ENCODE results near the gene VPS41.
A peak's percentile ranks its signal among the peaks of the same experiment; 100 is the strongest.
"Not testable (repeated sequence)": the region's sequence is repeated elsewhere in the genome, so short reads cannot be mapped to it uniquely, and the experiment has no call there.

The VPS41 gene

GRCh38 chr7:38908759-38909335 is at the start of gene VPS41:
Gene VPS41, minus strand, starts transcription at chr7:38909191. Its CDS starts 17 bp downstream, at chr7:38909174.
- DNase-seq: peak; percentile 62 to 64

- no peak for DNase-seq
Measured at GRCh38 chr7:38955892-38956291, 46.9 kb upstream of the VPS41 start.

- DNase-seq: no peak
Measured at GRCh38 chr7:38953971-38954370, 45.0 kb upstream of the VPS41 start.

DNA sequence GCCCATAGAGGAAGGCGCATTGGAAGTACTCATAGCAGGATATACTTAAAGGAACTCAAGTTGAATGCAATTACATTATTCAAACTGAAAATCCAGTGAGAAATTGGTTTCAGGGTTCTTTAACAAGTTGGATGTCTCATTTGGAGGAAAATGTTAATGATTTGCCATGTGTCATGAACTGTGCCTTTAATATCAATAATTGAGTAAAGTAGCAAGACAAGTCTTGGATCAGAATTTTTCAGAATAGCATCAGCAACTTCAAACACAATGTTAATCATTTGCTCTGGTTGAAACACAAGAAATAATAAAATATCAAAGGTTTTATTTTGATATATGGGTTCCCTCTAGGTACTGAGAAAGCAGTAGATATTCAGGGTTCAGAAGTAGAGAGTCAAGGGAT is 44.2 kb upstream of the VPS41 start:
- no peak for DNase-seq

- no peak for DNase-seq
Measured at GRCh38 chr7:38951213-38951612, 42.2 kb upstream of the VPS41 start.

DNA sequence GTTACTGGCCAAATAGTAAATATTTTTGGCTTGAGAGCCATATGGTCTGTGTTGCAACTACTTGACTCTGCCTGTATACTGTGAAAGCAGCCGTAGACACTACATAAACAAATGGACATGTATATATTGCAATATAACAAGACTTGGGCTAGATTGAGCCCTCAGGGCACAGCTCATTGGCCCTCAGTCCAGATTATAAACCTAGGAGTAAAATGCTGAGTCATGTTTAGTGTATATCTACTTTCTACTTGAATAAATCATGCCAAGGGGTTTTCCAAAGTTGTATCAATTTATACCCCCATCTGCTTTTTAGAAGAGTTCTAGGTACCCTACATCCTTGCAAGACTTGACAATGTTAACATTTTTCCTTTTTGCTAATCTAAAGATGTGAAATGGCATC is 41.3 kb upstream of the VPS41 start:
- DNase-seq: no peak

DNA sequence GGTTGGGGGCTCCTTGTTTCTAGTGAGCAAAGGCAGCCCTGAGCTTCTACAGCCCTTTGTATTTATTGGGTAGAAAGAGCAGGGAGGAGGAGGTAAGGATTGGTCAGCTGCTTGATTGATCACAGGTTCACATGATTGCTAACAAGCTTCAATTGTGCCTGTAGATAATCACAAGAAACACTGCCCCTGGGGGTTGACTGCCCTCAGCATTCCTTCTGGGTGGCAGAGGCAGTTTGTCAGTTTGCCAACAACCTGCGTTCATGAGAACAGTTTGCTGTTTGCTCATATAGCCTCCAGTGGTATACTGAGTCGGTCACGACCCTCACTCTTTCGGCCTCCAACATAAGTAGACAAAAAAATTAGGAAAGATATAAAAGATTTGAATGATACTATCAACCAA is 38.5 kb upstream of the VPS41 start:
- DNase-seq: not testable (repeated sequence)

DNA sequence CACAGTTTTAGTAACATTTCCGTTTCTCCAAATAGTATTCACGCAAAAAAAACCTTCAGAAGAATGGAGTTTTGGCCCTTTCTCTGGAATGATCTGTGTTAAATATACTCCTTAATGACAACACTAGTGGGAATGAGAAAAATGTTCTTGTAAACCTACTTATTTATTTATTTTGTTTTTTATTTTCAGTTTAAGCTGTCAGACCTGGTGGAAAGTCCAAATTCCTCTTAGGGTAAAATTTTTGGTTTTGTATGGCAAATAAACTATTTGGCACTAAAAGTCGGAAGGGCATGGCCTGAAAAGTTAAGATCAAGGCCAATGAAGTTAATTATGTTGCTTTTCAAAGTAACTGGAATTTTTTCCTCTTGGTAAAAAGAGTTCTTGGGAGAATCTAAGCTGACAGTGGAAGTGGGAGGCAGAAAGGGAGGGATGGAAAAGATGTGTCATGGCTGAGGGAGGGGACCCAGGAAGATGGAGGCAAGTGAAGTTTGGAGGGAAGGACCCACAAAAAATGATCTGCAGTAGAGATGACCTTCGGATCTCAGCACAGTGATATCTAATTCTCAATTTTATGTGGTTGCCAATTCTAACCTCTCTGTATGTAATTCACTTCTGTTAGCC is 33.5 kb upstream of the VPS41 start:
- DNase-seq: no peak

DNA sequence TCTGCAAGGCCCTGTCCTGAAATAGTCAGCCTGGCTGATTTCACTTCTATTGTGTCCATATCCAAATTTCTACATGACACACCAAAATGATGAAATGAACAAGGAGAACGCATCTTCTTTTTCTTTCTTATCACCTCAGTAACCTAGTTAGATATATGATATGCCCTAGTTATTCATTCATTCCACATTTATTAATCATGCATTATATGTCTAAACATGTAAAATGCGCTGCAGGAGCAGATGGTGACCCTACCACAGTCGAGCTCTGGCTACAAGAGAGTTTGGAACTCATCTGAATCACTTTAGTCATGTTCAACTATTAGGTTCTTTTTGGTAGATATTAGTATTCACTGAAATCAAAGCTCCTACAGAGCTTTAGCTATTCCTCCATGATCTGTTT is 31.8 kb upstream of the VPS41 start:
- DNase-seq: no peak

GRCh38 chr7:38938589-38938988 is 29.6 kb upstream of the VPS41 start:
- DNase-seq: no peak

GRCh38 chr7:38938001-38938485 is 29.1 kb upstream of the VPS41 start:
- DNase-seq: no peak

DNA sequence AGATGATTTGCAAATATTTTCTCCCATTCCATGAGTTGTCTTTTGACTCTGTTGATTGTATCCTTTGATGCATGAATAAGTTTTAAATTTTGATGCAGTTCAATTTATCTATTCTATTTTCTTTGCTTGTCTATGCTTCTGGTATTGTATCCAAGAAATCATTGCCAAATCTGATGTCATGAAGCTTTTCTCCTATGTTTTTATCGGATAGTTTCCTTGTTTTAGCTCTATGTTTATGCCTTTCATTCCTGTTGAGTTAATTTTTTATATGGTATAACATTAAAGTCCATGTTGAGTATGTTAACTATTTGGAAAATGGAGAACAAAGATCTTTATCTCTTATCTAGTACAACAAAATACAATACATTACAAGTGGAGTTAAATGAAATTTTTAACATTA is 27.6 kb upstream of the VPS41 start:
- no peak for DNase-seq

- no peak for DNase-seq
Measured at GRCh38 chr7:38934536-38934935, 25.5 kb upstream of the VPS41 start.

DNA sequence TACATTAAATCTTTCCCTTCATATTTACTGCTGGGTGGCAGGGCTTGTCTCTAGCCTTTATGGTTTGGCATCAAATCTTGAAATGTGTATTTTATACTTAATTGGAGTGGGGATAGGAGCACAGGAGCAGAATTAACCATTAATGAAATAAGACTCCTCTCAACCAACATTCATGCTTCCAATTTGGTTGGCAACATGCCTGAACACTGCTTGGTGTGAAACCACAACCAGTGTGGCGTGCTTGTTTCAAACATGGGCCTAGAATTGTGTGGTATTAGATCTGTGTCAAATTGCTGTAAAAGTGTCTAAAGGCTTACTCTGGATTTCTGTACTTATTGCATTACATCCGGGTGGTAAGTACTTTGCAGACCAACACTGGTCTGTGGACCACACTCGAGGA is 25.1 kb upstream of the VPS41 start:
- no peak for DNase-seq

- peak; percentile 49 to 60 for DNase-seq
Measured at GRCh38 chr7:38932509-38933168, 23.6 kb upstream of the VPS41 start.

GRCh38 chr7:38929460-38930171 is 20.6 kb upstream of the VPS41 start:
- no peak for DNase-seq

DNA sequence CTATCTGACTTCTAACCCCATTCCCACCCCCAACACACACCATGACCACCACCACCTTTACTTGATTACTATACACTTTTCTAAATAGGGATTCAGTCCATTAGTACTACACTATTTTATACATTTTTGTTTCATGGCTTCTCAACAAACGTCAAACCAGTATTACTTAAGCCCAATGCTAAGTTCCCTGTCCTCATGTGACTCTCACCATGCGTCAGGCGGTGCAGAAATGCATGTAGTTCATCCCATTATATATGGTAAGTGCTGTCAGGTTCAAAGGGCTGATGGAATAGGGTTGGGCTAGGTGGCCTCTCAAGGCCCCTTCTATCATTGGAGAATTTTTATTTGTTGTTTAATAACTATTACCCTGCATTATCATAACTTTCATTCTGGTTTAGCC is 19.5 kb upstream of the VPS41 start:
- DNase-seq: no peak

- DNase-seq: no peak
Measured at GRCh38 chr7:38927751-38928150, 18.8 kb upstream of the VPS41 start.

DNA sequence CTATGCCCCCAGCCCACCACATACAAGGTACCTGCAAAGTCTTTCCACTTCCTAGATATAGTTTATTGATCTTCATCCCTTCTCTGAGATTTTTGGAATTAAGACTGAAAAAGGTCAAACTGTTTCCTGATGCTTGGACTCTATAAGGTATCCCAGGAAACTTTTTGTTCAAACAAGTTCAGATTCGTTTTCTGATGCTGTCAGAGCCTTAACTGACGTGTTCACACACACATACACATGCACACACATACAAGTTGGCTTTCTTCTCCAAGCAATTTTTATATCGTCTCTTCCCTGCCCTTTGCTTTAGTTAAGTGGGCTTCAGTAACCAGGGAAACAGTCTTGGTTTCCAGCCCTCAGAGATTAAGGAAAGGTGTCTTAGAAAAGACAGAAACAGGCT is 11.7 kb upstream of the VPS41 start:
- no peak for DNase-seq

- no peak for DNase-seq
Measured at GRCh38 chr7:38916396-38916795, 7.4 kb upstream of the VPS41 start.

GRCh38 chr7:38909870-38910269 is 879 bp upstream of the VPS41 start:
- no peak for DNase-seq

GRCh38 chr7:38907766-38908165 is 1.2 kb downstream of the VPS41 start:
- DNase-seq: no peak

DNA sequence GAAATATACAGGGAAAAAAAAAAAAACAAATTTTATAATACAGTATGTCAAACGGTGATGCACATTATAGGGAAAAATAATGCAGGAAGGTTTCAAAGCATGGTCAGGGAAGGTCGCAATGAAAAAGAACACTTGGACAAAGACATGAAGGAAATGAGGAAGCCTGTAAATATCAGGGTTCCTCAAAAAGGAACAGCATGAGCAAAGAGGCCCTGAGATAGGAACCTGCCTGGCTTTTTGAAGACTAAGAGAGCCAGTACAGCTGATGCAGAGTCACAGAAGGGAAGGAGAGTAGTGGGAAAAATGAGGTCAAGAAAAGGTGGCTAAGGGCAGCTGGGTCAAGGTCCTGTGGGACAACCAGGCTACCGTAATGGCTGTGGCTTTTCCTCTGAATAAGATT is 1.9 kb downstream of the VPS41 start:
- DNase-seq: no peak
